AG04450 (cell line): ENCODE measurements around the gene SLC9A5. TPM values are rescaled to one million over a fixed set of nuclear protein-coding genes. Genes with fewer than 3 reads are reported as not detected.

ENCODE experiments used
- CTCF ChIA-PET: fragments of 300-600, 350-600 bp; formaldehyde crosslinking; extraction: SDS; loops from one replicate; lab custom pipeline; 2022; ENCODE audit warnings: antibody characterized with exemption, inconsistent platforms; lab: Charles Lee
- POLR2A ChIA-PET: fragments of 350-600 bp; formaldehyde crosslinking; extraction: SDS; loops from one replicate; lab custom pipeline; 2021; ENCODE audit warnings: antibody characterized with exemption, inconsistent platforms; lab: Yijun Ruan, JAX
- DNase-seq: peaks from one replicate; pipeline ENCODE4 v3.0.0-alpha.2; 2011; ENCODE audit warnings: low read depth, low spot score
- H3K27ac ChIP-seq: one replicate; pipeline ENCODE4 v1.5.1; 2012; ENCODE audit warnings: low read depth, low read length, control low read depth
- H3K27me3 ChIP-seq: one replicate; pipeline ENCODE4 v1.6.0; 2012; ENCODE audit warnings: low read length; ENCODE audit not compliant: control insufficient read depth, insufficient read depth
- H3K4me3 ChIP-seq: 2 replicates; pipeline ENCODE4 v1.5.1; 2011; ENCODE audit warnings: mild to moderate bottlenecking, low read depth, low read length, control low read depth
- H3K9me3 ChIP-seq: 2 replicates; pipeline ENCODE4 v1.5.1; 2012; ENCODE audit warnings: low read length; ENCODE audit not compliant: control insufficient read depth, insufficient read depth
- polyA plus RNA-seq: library from polyadenylated mRNA; depleted of rRNA; stranded (reverse); fragments of >200 nt; gene quantifications from 2 replicates; pipeline ENCODE4 v1.2.3, GENCODE V29; 2011
- TF ChIP-seq, protein P1 (sequence below): IDR thresholded peaks from 2 replicates; pipeline ENCODE4 v1.5.1; 2011; ENCODE audit warnings: low read depth, low read length, control low read depth, inconsistent platforms

The SLC9A5 gene
- polyA plus RNA-seq, 1 experiment: 2.4 TPM

DNA sequence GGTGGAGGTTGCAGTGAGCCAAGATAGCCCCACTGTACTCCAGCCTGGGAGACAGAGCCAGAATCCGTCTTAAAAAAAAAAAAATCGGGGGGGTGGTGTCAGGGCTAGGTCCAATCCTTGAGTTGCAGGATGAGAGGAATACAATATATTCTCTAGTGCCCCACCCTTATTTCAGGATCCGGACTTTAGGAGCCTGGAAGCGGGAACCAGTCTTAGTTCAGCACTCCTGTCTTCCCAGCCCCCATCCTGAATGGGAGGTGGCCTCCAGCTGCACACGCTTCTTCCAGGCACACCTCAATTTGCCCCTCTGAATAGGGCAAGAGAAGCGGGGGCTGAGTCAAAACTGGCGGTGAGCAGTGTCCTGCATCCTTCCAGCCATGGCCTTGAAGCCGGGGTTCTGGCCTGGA lies 3.1 kb upstream of the SLC9A5 start:
- ChIA-PET POLR2A (interaction anchor here (0.6 to 2.3 kb wide), 8 partner anchors 10 to 39 kb away, joined by 3 to 8 read pairs (median 4); partner anchors contain the start of gene TMEM208), CTCF (interaction anchor here (0.6 kb wide), 1 partner anchor 253 kb away, joined by 3 read pairs; no protein-coding TSS in a partner anchor)
- no peak for DNase-seq

DNA sequence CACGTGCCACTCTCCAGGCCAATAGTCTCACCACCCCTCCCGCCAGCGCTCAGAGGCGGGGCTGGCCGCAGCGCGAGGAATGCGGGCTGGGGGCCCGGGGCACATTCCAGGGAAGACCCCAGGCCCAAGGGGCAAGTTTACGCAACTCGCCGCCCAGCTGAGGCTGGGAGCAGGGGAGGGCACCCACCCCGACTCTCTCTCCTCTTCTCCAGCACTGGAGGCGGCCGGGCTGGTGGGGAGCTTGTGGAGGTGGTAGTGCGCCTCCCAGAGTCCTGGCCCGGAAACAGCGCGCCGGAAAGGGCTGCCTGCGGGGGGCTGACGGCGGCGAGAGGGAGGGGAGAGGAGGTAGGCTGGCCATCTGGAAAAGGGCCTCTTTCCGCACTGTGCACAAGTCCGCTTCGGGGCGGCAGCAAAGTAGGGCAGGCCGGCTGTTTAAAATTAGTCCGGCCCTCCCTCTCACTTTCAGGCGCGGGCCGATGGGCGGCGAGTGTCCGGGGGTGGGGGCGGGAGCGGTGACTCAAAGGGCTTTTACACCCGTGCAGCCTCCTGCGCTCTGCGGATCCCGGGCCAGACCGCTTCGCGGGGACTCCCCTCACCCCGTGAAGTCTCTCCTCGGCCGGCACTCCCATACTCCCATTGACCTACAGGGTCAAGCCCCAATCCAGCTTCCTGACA lies 2.6 kb upstream of the SLC9A5 start:
- TF ChIP-seq, protein P1, sequence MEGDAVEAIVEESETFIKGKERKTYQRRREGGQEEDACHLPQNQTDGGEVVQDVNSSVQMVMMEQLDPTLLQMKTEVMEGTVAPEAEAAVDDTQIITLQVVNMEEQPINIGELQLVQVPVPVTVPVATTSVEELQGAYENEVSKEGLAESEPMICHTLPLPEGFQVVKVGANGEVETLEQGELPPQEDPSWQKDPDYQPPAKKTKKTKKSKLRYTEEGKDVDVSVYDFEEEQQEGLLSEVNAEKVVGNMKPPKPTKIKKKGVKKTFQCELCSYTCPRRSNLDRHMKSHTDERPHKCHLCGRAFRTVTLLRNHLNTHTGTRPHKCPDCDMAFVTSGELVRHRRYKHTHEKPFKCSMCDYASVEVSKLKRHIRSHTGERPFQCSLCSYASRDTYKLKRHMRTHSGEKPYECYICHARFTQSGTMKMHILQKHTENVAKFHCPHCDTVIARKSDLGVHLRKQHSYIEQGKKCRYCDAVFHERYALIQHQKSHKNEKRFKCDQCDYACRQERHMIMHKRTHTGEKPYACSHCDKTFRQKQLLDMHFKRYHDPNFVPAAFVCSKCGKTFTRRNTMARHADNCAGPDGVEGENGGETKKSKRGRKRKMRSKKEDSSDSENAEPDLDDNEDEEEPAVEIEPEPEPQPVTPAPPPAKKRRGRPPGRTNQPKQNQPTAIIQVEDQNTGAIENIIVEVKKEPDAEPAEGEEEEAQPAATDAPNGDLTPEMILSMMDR: peak; percentile 25
- ChIA-PET POLR2A (interaction anchor here (0.7 to 1.1 kb wide), 6 partner anchors 10 to 40 kb away, joined by 3 to 5 read pairs (median 3); partner anchors contain the start of gene TMEM208), CTCF (no interaction called here)
- Histone ChIP-seq H3K4me3 (peak overlapping the region; percentile 86), H3K27me3 (no peaks in the 10 kb centered on the region), H3K9me3 (no peaks in the 10 kb centered on the region; the same call in 1 of the 2 replicates), H3K27ac (peak overlapping the region; percentile 90)
- DNase-seq: peak; percentile 63

More for the DNA sequence above, 3.1 kb upstream of the SLC9A5 start:
- TF ChIP-seq, protein P1: no peak
- H3K4me3 ChIP-seq: peak overlapping the region; percentile 86
- H3K9me3 ChIP-seq: no peaks in the 10 kb centered on the region; the same call in 1 of the 2 replicates
- peak overlapping the region; percentile 90 for H3K27ac ChIP-seq
- no peaks in the 10 kb centered on the region for H3K27me3 ChIP-seq

DNA sequence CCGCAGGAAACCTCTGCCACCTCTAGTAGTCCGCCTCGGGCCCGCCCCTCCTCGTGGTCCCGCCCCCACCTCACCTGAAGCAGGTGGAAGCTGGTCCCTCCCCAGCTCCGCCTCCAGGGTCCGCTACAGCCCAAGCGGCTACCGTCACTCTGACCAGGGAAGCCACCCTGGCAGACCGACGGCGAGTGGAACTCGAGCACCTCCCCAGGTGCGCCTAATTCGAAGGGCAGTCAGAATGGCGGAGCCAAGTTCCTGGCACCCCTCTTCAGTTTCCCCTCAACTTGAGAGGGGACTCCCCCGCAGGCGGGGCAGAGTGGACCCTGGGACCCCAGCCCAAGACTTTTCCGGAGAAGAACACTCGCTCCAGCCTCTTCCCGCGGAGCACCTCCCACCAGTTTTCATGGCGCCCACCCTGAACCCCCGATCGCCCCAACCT lies 2.0 kb upstream of the SLC9A5 start:
- Histone ChIP-seq H3K27me3 (no peaks in the 10 kb centered on the region), H3K27ac (peak overlapping the region; percentile 90), H3K9me3 (no peaks in the 10 kb centered on the region; the same call in 1 of the 2 replicates), H3K4me3 (peak overlapping the region; percentile 86)
- no peak for DNase-seq
- TF ChIP-seq, protein P1: no peak
- POLR2A ChIA-PET: interaction anchor here (0.7 to 1.5 kb wide), 15 partner anchors 9 to 234 kb away, joined by 3 to 12 read pairs (median 4); partner anchors contain the start of genes ATP6V0D1, TMEM208 and TPPP3
- CTCF ChIA-PET: no interaction called here

DNA sequence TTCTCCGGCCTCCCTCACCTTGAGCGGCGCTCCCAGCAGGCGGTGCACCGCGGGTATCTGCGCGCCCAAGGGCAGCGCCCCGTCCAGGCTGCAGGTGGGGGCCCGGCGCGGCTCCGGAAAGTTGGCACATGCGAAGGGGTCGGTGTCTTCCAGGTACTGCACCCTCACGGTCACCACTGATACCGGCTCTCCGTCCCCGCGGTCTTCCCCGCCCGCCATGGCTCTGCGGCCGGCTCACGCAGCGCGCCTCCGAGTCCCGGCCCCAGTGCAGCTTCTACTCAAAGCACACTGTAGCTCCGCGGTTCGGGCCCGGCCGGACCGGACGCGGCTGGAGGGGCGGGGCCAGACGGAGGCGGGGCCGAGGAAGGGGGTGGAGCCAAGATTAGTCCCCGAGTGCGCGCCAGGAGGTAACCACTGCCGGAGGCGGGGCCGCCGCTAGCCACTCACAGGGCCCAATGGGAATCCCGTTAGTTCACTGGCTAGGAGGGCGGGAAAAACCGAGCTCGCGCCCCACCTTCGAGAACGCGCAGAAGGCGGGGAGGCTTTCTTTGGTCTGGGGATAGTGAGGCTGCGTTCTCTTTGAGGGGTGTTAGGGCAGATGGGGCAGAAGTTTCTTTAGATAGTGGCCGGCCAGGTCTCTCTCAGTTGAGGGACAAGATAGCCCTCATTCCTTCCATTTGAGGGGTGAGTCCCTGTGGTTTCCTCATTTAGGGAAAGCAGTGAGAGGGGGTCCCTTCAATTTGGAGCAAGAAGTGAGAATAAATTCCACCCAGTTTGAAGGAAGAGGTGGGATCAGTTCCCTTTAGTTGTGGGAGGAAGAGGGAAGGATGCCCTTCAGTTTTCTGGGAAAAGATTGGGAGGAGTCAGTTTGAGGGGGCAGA lies 1.3 kb upstream of the SLC9A5 start, which contains the start of gene FHOD1:
Gene FHOD1 (minus strand): TSS at position 290 of the 881 bp plus-strand sequence. CDS start 71 bp downstream, at position 219.
- DNase-seq: peak; percentile 79
- Histone ChIP-seq H3K9me3 (no peaks in the 10 kb centered on the region; the same call in 1 of the 2 replicates), H3K27ac (peak within 1 kb of the TSS; percentile 90), H3K27me3 (no peaks in the 10 kb centered on the region), H3K4me3 (peak within 1 kb of the TSS; percentile 86)
- CTCF ChIA-PET: interaction anchor here (3.0 kb wide), 1 partner anchor 13 kb away, joined by 14 read pairs; no protein-coding TSS in a partner anchor
- TF ChIP-seq, protein P1: no peak
- POLR2A ChIA-PET: interaction anchor here (0.6 to 1.5 kb wide), 12 partner anchors 9 to 315 kb away, joined by 3 to 12 read pairs (median 4); partner anchors contain the start of genes ATP6V0D1, TMEM208 and TPPP3
